ENCODE measurements around the gene PSMG1.

PSMG1 gene

GRCh38 chr21:39189857-39190604 is 6.8 kb upstream of the PSMG1 start:
- H3K4me3 ChIP-seq (ENCODE audit: low read depth in 1 of 5, low read length in 5 of 5), result no peak overlapping the region
- H3K36me3 ChIP-seq (ENCODE audit: control insufficient read depth in 5 of 5, insufficient read depth in 5 of 5, low read length in 5 of 5), result peaks cover 4 to 17% (median 6%) of the 10 kb centered on the region in 5 donors
- H3K9ac ChIP-seq (ENCODE audit: low read length in 5 of 5), result no peak overlapping the region
- H3K9me3 ChIP-seq (ENCODE audit: control insufficient read depth in 5 of 5, low read length in 5 of 5), result no peaks in the 10 kb centered on the region
- no peak overlapping the region for H3K27ac ChIP-seq (ENCODE audit: low read depth, low read length)
- no peaks in the 10 kb centered on the region for H3K27me3 ChIP-seq (ENCODE audit: control insufficient read depth in 5 of 5, insufficient read depth in 4 of 5, low read length in 5 of 5)
- peaks cover 0 to 7% (median 0%) of the 10 kb centered on the region in 5 donors for H3K4me1 ChIP-seq (ENCODE audit: control insufficient read depth in 5 of 5, insufficient read depth in 5 of 5, low read length in 5 of 5)

- H3K27ac ChIP-seq (ENCODE audit: low read depth, low read length), result no peak overlapping the region
These were observed 5.4 kb upstream of the PSMG1 start for GRCh38 chr21:39188521-39189139.

GRCh38 chr21:39187141-39187540 is 3.9 kb upstream of the PSMG1 start:
- Histone ChIP-seq H3K27ac (ENCODE audit: low read depth, low read length) (no peak overlapping the region), H3K9me3 (ENCODE audit: control insufficient read depth in 5 of 5, low read length in 5 of 5) (no peaks in the 10 kb centered on the region), H3K27me3 (ENCODE audit: control insufficient read depth in 5 of 5, insufficient read depth in 4 of 5, low read length in 5 of 5) (no peaks in the 10 kb centered on the region), H3K4me3 (ENCODE audit: low read depth in 1 of 5, low read length in 5 of 5) (no peak overlapping the region), H3K36me3 (ENCODE audit: control insufficient read depth in 5 of 5, insufficient read depth in 5 of 5, low read length in 5 of 5) (no peaks in the 10 kb centered on the region), H3K9ac (ENCODE audit: low read length in 5 of 5) (no peak overlapping the region), H3K4me1 (ENCODE audit: control insufficient read depth in 5 of 5, insufficient read depth in 5 of 5, low read length in 5 of 5) (peaks cover 2 to 23% (median 15%) of the 10 kb centered on the region in 5 donors)

More at GRCh38 chr21:39188521-39189139, 5.4 kb upstream of the PSMG1 start:
- Histone ChIP-seq H3K27me3 (ENCODE audit: control insufficient read depth in 5 of 5, insufficient read depth in 4 of 5, low read length in 5 of 5) (no peaks in the 10 kb centered on the region), H3K9ac (ENCODE audit: low read length in 5 of 5) (no peak overlapping the region), H3K4me1 (ENCODE audit: control insufficient read depth in 5 of 5, insufficient read depth in 5 of 5, low read length in 5 of 5) (peaks cover 0 to 14% (median 6%) of the 10 kb centered on the region in 5 donors), H3K36me3 (ENCODE audit: control insufficient read depth in 5 of 5, insufficient read depth in 5 of 5, low read length in 5 of 5) (peaks cover 0 to 7% (median 3%) of the 10 kb centered on the region in 5 donors), H3K9me3 (ENCODE audit: control insufficient read depth in 5 of 5, low read length in 5 of 5) (no peaks in the 10 kb centered on the region), H3K4me3 (ENCODE audit: low read depth in 1 of 5, low read length in 5 of 5) (no peak overlapping the region)

GRCh38 chr21:39186676-39187075 is 3.4 kb upstream of the PSMG1 start:
- H3K9me3 ChIP-seq (ENCODE audit: control insufficient read depth in 5 of 5, low read length in 5 of 5), result no peaks in the 10 kb centered on the region
- peaks cover 3 to 27% (median 18%) of the 10 kb centered on the region in 5 donors for H3K4me1 ChIP-seq (ENCODE audit: control insufficient read depth in 5 of 5, insufficient read depth in 5 of 5, low read length in 5 of 5)
- H3K27ac ChIP-seq (ENCODE audit: low read depth, low read length), result no peak overlapping the region

GRCh38 chr21:39185157-39185556 is 1.9 kb upstream of the PSMG1 start:
- Histone ChIP-seq H3K4me1 (ENCODE audit: control insufficient read depth in 5 of 5, insufficient read depth in 5 of 5, low read length in 5 of 5) (peaks cover 3 to 27% (median 18%) of the 10 kb centered on the region in 5 donors), H3K4me3 (ENCODE audit: low read depth in 1 of 5, low read length in 5 of 5) (no peak overlapping the region), H3K9me3 (ENCODE audit: control insufficient read depth in 5 of 5, low read length in 5 of 5) (no peaks in the 10 kb centered on the region), H3K27ac (ENCODE audit: low read depth, low read length) (no peak overlapping the region), H3K36me3 (ENCODE audit: control insufficient read depth in 5 of 5, insufficient read depth in 5 of 5, low read length in 5 of 5) (no peaks in the 10 kb centered on the region), H3K9ac (ENCODE audit: low read length in 5 of 5) (no peak overlapping the region), H3K27me3 (ENCODE audit: control insufficient read depth in 5 of 5, insufficient read depth in 4 of 5, low read length in 5 of 5) (no peaks in the 10 kb centered on the region)

More at GRCh38 chr21:39186676-39187075, 3.4 kb upstream of the PSMG1 start:
- Histone ChIP-seq H3K4me3 (ENCODE audit: low read depth in 1 of 5, low read length in 5 of 5) (no peak overlapping the region), H3K9ac (ENCODE audit: low read length in 5 of 5) (no peak overlapping the region), H3K27me3 (ENCODE audit: control insufficient read depth in 5 of 5, insufficient read depth in 4 of 5, low read length in 5 of 5) (no peaks in the 10 kb centered on the region), H3K36me3 (ENCODE audit: control insufficient read depth in 5 of 5, insufficient read depth in 5 of 5, low read length in 5 of 5) (no peaks in the 10 kb centered on the region)

- H3K27me3 ChIP-seq (ENCODE audit: control insufficient read depth in 5 of 5, insufficient read depth in 4 of 5, low read length in 5 of 5), result no peaks in the 10 kb centered on the region
- H3K4me1 ChIP-seq (ENCODE audit: control insufficient read depth in 5 of 5, insufficient read depth in 5 of 5, low read length in 5 of 5), result peaks cover 3 to 27% (median 18%) of the 10 kb centered on the region in 5 donors
- H3K9me3 ChIP-seq (ENCODE audit: control insufficient read depth in 5 of 5, low read length in 5 of 5), result no peaks in the 10 kb centered on the region
- peak overlapping the region; percentile 71 to 91 (median 77) for H3K9ac ChIP-seq (ENCODE audit: low read length in 5 of 5)
- H3K27ac ChIP-seq (ENCODE audit: low read depth, low read length), result peak overlapping the region; percentile 89
- peaks cover 0 to 6% (median 0%) of the 10 kb centered on the region in 5 donors for H3K36me3 ChIP-seq (ENCODE audit: control insufficient read depth in 5 of 5, insufficient read depth in 5 of 5, low read length in 5 of 5)
- H3K4me3 ChIP-seq (ENCODE audit: low read depth in 1 of 5, low read length in 5 of 5), result peak overlapping the region; percentile 64 to 96 (median 89)
These were observed 1.1 kb upstream of the PSMG1 start for GRCh38 chr21:39184050-39184980.

- Histone ChIP-seq H3K27me3 (ENCODE audit: control insufficient read depth in 5 of 5, insufficient read depth in 4 of 5, low read length in 5 of 5) (no peaks in the 10 kb centered on the region), H3K27ac (ENCODE audit: low read depth, low read length) (peak overlapping the region; percentile 89), H3K4me3 (ENCODE audit: low read depth in 1 of 5, low read length in 5 of 5) (peak overlapping the region; percentile 79 to 96 (median 89)), H3K9ac (ENCODE audit: low read length in 5 of 5) (peak overlapping the region; percentile 76 to 91 (median 77)), H3K4me1 (ENCODE audit: control insufficient read depth in 5 of 5, insufficient read depth in 5 of 5, low read length in 5 of 5) (peaks cover 3 to 27% (median 18%) of the 10 kb centered on the region in 5 donors), H3K36me3 (ENCODE audit: control insufficient read depth in 5 of 5, insufficient read depth in 5 of 5, low read length in 5 of 5) (peaks cover 0 to 12% (median 0%) of the 10 kb centered on the region in 5 donors), H3K9me3 (ENCODE audit: control insufficient read depth in 5 of 5, low read length in 5 of 5) (no peaks in the 10 kb centered on the region)
These were observed 573 bp downstream of the PSMG1 start for GRCh38 chr21:39182484-39183271.

- Histone ChIP-seq H3K27ac (ENCODE audit: low read depth, low read length) (no peak overlapping the region), H3K4me3 (ENCODE audit: low read depth in 1 of 5, low read length in 5 of 5) (peak overlapping the region; percentile 79 to 96 (median 89)), H3K27me3 (ENCODE audit: control insufficient read depth in 5 of 5, insufficient read depth in 4 of 5, low read length in 5 of 5) (no peaks in the 10 kb centered on the region), H3K4me1 (ENCODE audit: control insufficient read depth in 5 of 5, insufficient read depth in 5 of 5, low read length in 5 of 5) (peaks cover 3 to 25% (median 18%) of the 10 kb centered on the region in 5 donors), H3K36me3 (ENCODE audit: control insufficient read depth in 5 of 5, insufficient read depth in 5 of 5, low read length in 5 of 5) (peaks cover 0 to 17% (median 0%) of the 10 kb centered on the region in 5 donors), H3K9me3 (ENCODE audit: control insufficient read depth in 5 of 5, low read length in 5 of 5) (no peaks in the 10 kb centered on the region), H3K9ac (ENCODE audit: low read length in 5 of 5) (peak overlapping the region in 4 of 5 donors; percentile 77 to 91 (median 82))
These were observed 1.2 kb downstream of the PSMG1 start for GRCh38 chr21:39182016-39182415.

GRCh38 chr21:39181205-39181818 is 1.9 kb downstream of the PSMG1 start:
- peak overlapping the region in 1 of 5 donors; percentile 91 for H3K9ac ChIP-seq (ENCODE audit: low read length in 5 of 5)
- H3K27ac ChIP-seq (ENCODE audit: low read depth, low read length), result no peak overlapping the region
- H3K4me1 ChIP-seq (ENCODE audit: control insufficient read depth in 5 of 5, insufficient read depth in 5 of 5, low read length in 5 of 5), result peaks cover 3 to 23% (median 18%) of the 10 kb centered on the region in 5 donors
- H3K4me3 ChIP-seq (ENCODE audit: low read depth in 1 of 5, low read length in 5 of 5), result no peak overlapping the region
- H3K9me3 ChIP-seq (ENCODE audit: control insufficient read depth in 5 of 5, low read length in 5 of 5), result no peaks in the 10 kb centered on the region
- peaks cover 0 to 23% (median 3%) of the 10 kb centered on the region in 5 donors for H3K36me3 ChIP-seq (ENCODE audit: control insufficient read depth in 5 of 5, insufficient read depth in 5 of 5, low read length in 5 of 5)
- no peaks in the 10 kb centered on the region for H3K27me3 ChIP-seq (ENCODE audit: control insufficient read depth in 5 of 5, insufficient read depth in 4 of 5, low read length in 5 of 5)
